HCT116 (cell line): ENCODE results near the gene LTBR.

Experiments used
- ATF3 ChIP-seq: IDR thresholded peaks from 2 replicates; pipeline ENCODE4 v1.6.1; 2012
- CBX3 ChIP-seq: IDR thresholded peaks from 2 replicates; pipeline ENCODE4 v1.6.1; 2012; ENCODE audit warnings: low read depth
- CTCF ChIP-seq, 3 experiments: fragments of 200-600 bp in 1 of 3; sonication (generic) in 1 of 3; IDR thresholded peaks in 2 of 3; conservative IDR thresholded peaks in 1 of 3; 2 replicates each; pipeline ENCODE4 v1.5.1; 2012 to 2017; ENCODE audit warnings: low read depth in 2 of 3, low read length in 2 of 3, antibody characterized with exemption in 1 of 3, borderline replicate concordance in 1 of 3, control low read depth in 1 of 3, mild to moderate bottlenecking in 1 of 3, mixed read lengths in 1 of 3, mixed run types in 1 of 3, moderate library complexity in 1 of 3; ENCODE audit not compliant: insufficient read depth in 1 of 3
- POLR2AphosphoS5 ChIP-seq: IDR thresholded peaks from 2 replicates; pipeline ENCODE4 v1.6.1; 2011; ENCODE audit warnings: mild to moderate bottlenecking, low read depth, low read length, moderate library complexity
- REST ChIP-seq: IDR thresholded peaks from 2 replicates; pipeline ENCODE4 v1.6.1; 2012; ENCODE audit warnings: low read depth
- ZFX ChIP-seq: fragments of 450-650 bp; IDR thresholded peaks from 2 replicates; pipeline ENCODE4 v1.6.1; 2017

- TF ChIP-seq CTCF (IDR thresholded peaks at IDR 0.05 in 2 of 3, conservative IDR thresholded peaks at IDR 0.05 in 1 of 3; ENCODE audit: borderline replicate concordance in 1 of 3, insufficient read depth in 1 of 3, low read depth in 2 of 3, low read length in 2 of 3) = no peak
- TF ChIP-seq CBX3 = peak; percentile 69; the same call in 1 of the 2 replicates
- TF ChIP-seq REST = no peak
- peak; percentile 51; the same call in 1 of the 2 replicates for TF ChIP-seq POLR2AphosphoS5
- TF ChIP-seq ZFX = no peak
- no peak for TF ChIP-seq ATF3
Measured at GRCh38 chr12:6430124-6430989, 46.4 kb downstream of the LTBR start.
